Panc1 (cell line): ENCODE results near the gene LYRM4.

Source experiments
- CTCF ChIP-seq: fragments of 450-650 bp; IDR thresholded peaks from 2 replicates; pipeline ENCODE4 v1.5.1; 2017; ENCODE audit warnings: mild to moderate bottlenecking
- POLR2AphosphoS5 ChIP-seq: IDR thresholded peaks from 2 replicates; pipeline ENCODE4 v1.6.1; 2012; ENCODE audit warnings: mild to moderate bottlenecking, low read depth, low read length, moderate library complexity
- REST ChIP-seq, 2 experiments: IDR thresholded peaks; 2 replicates each; pipeline ENCODE4 v1.6.1; 2011 to 2012; ENCODE audit warnings: low read depth in 2 of 2, control low read depth in 1 of 2, low read length in 1 of 2, mild to moderate bottlenecking in 1 of 2, moderate library complexity in 1 of 2; ENCODE audit not compliant: insufficient read depth in 1 of 2

GRCh38 chr6:5282191-5282623 lies 21.5 kb upstream of the LYRM4 start:
- no peak for TF ChIP-seq CTCF
- TF ChIP-seq POLR2AphosphoS5: no peak
- no peak for TF ChIP-seq REST (IDR thresholded peaks at IDR 0.05; ENCODE audit: insufficient read depth in 1 of 2, low read depth in 2 of 2, low read length in 1 of 2)
